GM12874 (cell line): ENCODE results near the gene STYK1.
A peak's percentile ranks its signal among the peaks of the same experiment; 100 is the strongest.

ENCODE experiments used
- CTCF ChIP-seq: IDR thresholded peaks from 2 replicates; pipeline ENCODE4 v1.5.1; 2011; ENCODE audit warnings: low read depth, mild to moderate bottlenecking, control low read depth, low read length, moderate library complexity; ENCODE audit not compliant: insufficient read depth

STYK1 gene

GRCh38 chr12:10673659-10674384, at the start of gene STYK1:
Gene STYK1, minus strand, starts transcription at chr12:10674052. Its CDS starts 39,434 bp downstream, at chr12:10634618.
- peak; percentile 86 for TF ChIP-seq CTCF

- TF ChIP-seq CTCF: no peak
Measured at GRCh38 chr12:10722905-10723746, 49.3 kb upstream of the STYK1 start, which contains the start of gene YBX3. Gene YBX3, minus strand, starts transcription at chr12:10723323. Its CDS starts 212 bp downstream, at chr12:10723111.

GRCh38 chr12:10722502-10722904, 48.7 kb upstream of the STYK1 start:
- TF ChIP-seq CTCF: peak; percentile 20; the same call in 1 of the 2 replicates

GRCh38 chr12:10721651-10722501, 48.0 kb upstream of the STYK1 start:
- TF ChIP-seq CTCF: no peak

- no peak for TF ChIP-seq CTCF
Measured at GRCh38 chr12:10720974-10721650, 47.3 kb upstream of the STYK1 start.

GRCh38 chr12:10719482-10719881, 45.6 kb upstream of the STYK1 start:
- no peak for TF ChIP-seq CTCF
